Measurements from ENCODE around the gene SAPCD2. TPM values are rescaled to one million over a fixed set of nuclear protein-coding genes. Genes with fewer than 3 reads are reported as not detected.

The SAPCD2 gene
- total RNA-seq, 4 donors from 2014 or later = 8.2 to 13.6 (median 13.3) TPM

GRCh38 chr9:137023157-137023556 lies 47.2 kb downstream of the SAPCD2 start:
- DNase-seq (ENCODE audit: low spot score in 2 of 2) = no peak
- H3K27ac ChIP-seq = no peak overlapping the region
- H3K4me3 ChIP-seq = no peak overlapping the region
- H3K36me3 ChIP-seq = peaks cover 12% of the 10 kb centered on the region
- WGBS = 75% methylated on average over 6 of the region's 7 CpGs
- no peak for TF ChIP-seq POLR2AphosphoS5 (IDR thresholded peaks at IDR 0.05)
- no peak for TF ChIP-seq POLR2A (IDR thresholded peaks at IDR 0.05)
- no peak for TF ChIP-seq EP300 (IDR thresholded peaks at IDR 0.05)
- TF ChIP-seq, protein P1, sequence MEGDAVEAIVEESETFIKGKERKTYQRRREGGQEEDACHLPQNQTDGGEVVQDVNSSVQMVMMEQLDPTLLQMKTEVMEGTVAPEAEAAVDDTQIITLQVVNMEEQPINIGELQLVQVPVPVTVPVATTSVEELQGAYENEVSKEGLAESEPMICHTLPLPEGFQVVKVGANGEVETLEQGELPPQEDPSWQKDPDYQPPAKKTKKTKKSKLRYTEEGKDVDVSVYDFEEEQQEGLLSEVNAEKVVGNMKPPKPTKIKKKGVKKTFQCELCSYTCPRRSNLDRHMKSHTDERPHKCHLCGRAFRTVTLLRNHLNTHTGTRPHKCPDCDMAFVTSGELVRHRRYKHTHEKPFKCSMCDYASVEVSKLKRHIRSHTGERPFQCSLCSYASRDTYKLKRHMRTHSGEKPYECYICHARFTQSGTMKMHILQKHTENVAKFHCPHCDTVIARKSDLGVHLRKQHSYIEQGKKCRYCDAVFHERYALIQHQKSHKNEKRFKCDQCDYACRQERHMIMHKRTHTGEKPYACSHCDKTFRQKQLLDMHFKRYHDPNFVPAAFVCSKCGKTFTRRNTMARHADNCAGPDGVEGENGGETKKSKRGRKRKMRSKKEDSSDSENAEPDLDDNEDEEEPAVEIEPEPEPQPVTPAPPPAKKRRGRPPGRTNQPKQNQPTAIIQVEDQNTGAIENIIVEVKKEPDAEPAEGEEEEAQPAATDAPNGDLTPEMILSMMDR (IDR thresholded peaks at IDR 0.05) = no peak
- H3K27me3 ChIP-seq = no peaks in the 10 kb centered on the region
- H3K9me3 ChIP-seq = no peaks in the 10 kb centered on the region
- peaks cover 24% of the 10 kb centered on the region for H3K4me1 ChIP-seq

DNA sequence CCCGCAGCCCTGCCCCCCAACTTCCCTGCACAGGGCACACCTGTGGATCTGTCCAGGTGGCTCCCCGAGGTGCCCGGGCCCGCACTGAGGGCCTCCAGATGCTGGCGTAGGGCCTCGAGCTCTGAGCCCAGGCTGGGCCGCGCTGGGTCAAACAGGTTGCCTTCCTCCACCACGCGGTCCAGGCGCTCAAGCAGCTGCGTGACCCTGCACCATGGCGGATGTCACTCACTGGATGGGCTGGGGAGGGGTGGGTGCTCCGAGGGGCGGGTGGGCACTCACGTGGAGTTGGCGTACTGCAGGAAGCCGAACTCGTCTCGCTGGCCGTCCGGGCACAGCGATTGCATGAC lies 47.7 kb downstream of the SAPCD2 start:
- DNase-seq (ENCODE audit: low spot score in 2 of 2) = no peak
- no peak overlapping the region for H3K27ac ChIP-seq
- TF ChIP-seq POLR2AphosphoS5 (IDR thresholded peaks at IDR 0.05) = no peak
- TF ChIP-seq, protein P1 (IDR thresholded peaks at IDR 0.05) = no peak
- no peak for TF ChIP-seq POLR2A (IDR thresholded peaks at IDR 0.05)
- TF ChIP-seq EP300 (IDR thresholded peaks at IDR 0.05) = no peak
- peaks cover 23% of the 10 kb centered on the region for H3K4me1 ChIP-seq
- H3K27me3 ChIP-seq = no peaks in the 10 kb centered on the region
- H3K36me3 ChIP-seq = peaks cover 17% of the 10 kb centered on the region
- WGBS = 91% methylated on average over 19 of the region's 23 CpGs
- no peaks in the 10 kb centered on the region for H3K9me3 ChIP-seq
- H3K4me3 ChIP-seq = no peak overlapping the region

- Histone ChIP-seq H3K27me3 (no peaks in the 10 kb centered on the region), H3K27ac (no peak overlapping the region), H3K4me3 (no peak overlapping the region), H3K9me3 (no peaks in the 10 kb centered on the region), H3K4me1 (peaks cover 18% of the 10 kb centered on the region), H3K36me3 (peaks cover 22% of the 10 kb centered on the region)
- WGBS = 43% methylated on average over 19 of the region's 30 CpGs
- no peak for DNase-seq (ENCODE audit: low spot score in 2 of 2)
- TF ChIP-seq, protein P1 (IDR thresholded peaks at IDR 0.05) = no peak
- no peak for TF ChIP-seq EP300 (IDR thresholded peaks at IDR 0.05)
These were observed 48.2 kb downstream of the SAPCD2 start for GRCh38 chr9:137021979-137022661.

DNA sequence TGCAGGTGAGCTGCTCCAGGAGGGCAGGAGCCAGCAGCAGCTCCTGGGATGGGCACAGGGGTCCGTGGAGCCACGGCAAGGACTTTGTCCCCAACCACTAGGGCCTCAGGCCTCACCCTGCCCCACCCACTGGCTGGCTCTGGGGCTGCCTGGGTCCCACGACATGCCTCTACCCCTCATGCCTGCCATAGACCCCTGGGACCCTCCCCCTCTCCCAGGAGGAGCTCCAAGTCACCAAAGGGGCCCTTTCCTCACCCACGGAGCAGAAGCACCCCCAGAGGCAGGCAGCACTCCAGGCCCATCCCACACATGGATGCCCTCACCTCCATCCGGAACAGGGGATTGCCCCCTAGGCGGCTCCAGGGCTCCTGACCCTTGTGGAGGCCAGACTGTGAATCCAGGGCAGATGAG lies 48.8 kb downstream of the SAPCD2 start:
- DNase-seq (ENCODE audit: low spot score in 2 of 2) = no peak
- no peak for TF ChIP-seq POLR2A (IDR thresholded peaks at IDR 0.05)
- TF ChIP-seq EP300 (IDR thresholded peaks at IDR 0.05) = no peak
- TF ChIP-seq, protein P1 (IDR thresholded peaks at IDR 0.05) = no peak
- TF ChIP-seq POLR2AphosphoS5 (IDR thresholded peaks at IDR 0.05) = no peak
- H3K9me3 ChIP-seq = no peaks in the 10 kb centered on the region
- 80% methylated on average over 3 of the region's 6 CpGs for WGBS
- no peaks in the 10 kb centered on the region for H3K27me3 ChIP-seq
- H3K4me1 ChIP-seq = peaks cover 12% of the 10 kb centered on the region
- H3K27ac ChIP-seq = no peak overlapping the region
- peaks cover 27% of the 10 kb centered on the region for H3K36me3 ChIP-seq
- H3K4me3 ChIP-seq = no peak overlapping the region

GRCh38 chr9:137020771-137021567 lies 49.4 kb downstream of the SAPCD2 start:
- Histone ChIP-seq H3K36me3 (peaks cover 33% of the 10 kb centered on the region), H3K4me1 (peaks cover 6% of the 10 kb centered on the region), H3K9me3 (no peaks in the 10 kb centered on the region), H3K27ac (no peak overlapping the region), H3K27me3 (no peaks in the 10 kb centered on the region), H3K4me3 (no peak overlapping the region)
- 94% methylated on average over 6 of the region's 32 CpGs for WGBS
- no peak for DNase-seq (ENCODE audit: low spot score in 2 of 2)
- TF ChIP-seq POLR2A (IDR thresholded peaks at IDR 0.05) (no peak), EP300 (IDR thresholded peaks at IDR 0.05) (no peak), POLR2AphosphoS5 (IDR thresholded peaks at IDR 0.05) (no peak)
- TF ChIP-seq, protein P1 (IDR thresholded peaks at IDR 0.05) = no peak

All from suprapubic skin (tissue), 4 donors.